Brain microvascular endothelial cell (primary cell): ENCODE measurements around the gene ANKAR.

Source experiments
- DNase-seq: peaks from one replicate; pipeline ENCODE4 v3.0.0-alpha.2; 2020
- H3K27ac ChIP-seq: fragments of 250-450 bp; sonication (Bioruptor Pico); 2 replicates; pipeline ENCODE4 v1.5.1; 2020; ENCODE audit warnings: mild to moderate bottlenecking, moderate library complexity
- H3K27me3 ChIP-seq: fragments of 250-450 bp; sonication (Bioruptor Pico); replicated peaks from 2 replicates; pipeline ENCODE4 v1.5.1; 2020; ENCODE audit warnings: mild to moderate bottlenecking
- H3K36me3 ChIP-seq: fragments of 250-450 bp; sonication (Bioruptor Pico); replicated peaks from 2 replicates; pipeline ENCODE4 v1.5.1; 2020; ENCODE audit warnings: mild to moderate bottlenecking
- H3K4me3 ChIP-seq: 2 replicates; pipeline ENCODE4 v1.5.1; 2011; ENCODE audit warnings: low read depth, mild to moderate bottlenecking, control low read depth, low read length, moderate library complexity
- in situ Hi-C: cut with HindIII; loops from 2 replicates; pipeline ENCODE4 v1.10.0; 2017; ENCODE audit warnings: low sequenced_read_pairs, low pct_ligation_motif_present
- TF ChIP-seq, protein P1 (sequence below): IDR thresholded peaks from 2 replicates; pipeline ENCODE4 v1.5.1; 2011; ENCODE audit warnings: low read depth, mild to moderate bottlenecking, moderate library complexity, low read length, control low read depth, inconsistent platforms; ENCODE audit errors: missing control alignments

Gene ANKAR

GRCh38 chr2:189631849-189632248, 42.6 kb upstream of the ANKAR start:
- H3K27ac ChIP-seq = no peak overlapping the region
- H3K36me3 ChIP-seq = no peaks in the 10 kb centered on the region
- in situ Hi-C loops = loop anchor here (25.0 kb wide), 1 partner anchor 170 kb away; no protein-coding TSS in a partner anchor
- H3K4me3 ChIP-seq = no peak overlapping the region
- H3K27me3 ChIP-seq = no peaks in the 10 kb centered on the region
- TF ChIP-seq, protein P1, sequence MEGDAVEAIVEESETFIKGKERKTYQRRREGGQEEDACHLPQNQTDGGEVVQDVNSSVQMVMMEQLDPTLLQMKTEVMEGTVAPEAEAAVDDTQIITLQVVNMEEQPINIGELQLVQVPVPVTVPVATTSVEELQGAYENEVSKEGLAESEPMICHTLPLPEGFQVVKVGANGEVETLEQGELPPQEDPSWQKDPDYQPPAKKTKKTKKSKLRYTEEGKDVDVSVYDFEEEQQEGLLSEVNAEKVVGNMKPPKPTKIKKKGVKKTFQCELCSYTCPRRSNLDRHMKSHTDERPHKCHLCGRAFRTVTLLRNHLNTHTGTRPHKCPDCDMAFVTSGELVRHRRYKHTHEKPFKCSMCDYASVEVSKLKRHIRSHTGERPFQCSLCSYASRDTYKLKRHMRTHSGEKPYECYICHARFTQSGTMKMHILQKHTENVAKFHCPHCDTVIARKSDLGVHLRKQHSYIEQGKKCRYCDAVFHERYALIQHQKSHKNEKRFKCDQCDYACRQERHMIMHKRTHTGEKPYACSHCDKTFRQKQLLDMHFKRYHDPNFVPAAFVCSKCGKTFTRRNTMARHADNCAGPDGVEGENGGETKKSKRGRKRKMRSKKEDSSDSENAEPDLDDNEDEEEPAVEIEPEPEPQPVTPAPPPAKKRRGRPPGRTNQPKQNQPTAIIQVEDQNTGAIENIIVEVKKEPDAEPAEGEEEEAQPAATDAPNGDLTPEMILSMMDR = no peak
- no peak for DNase-seq

GRCh38 chr2:189633392-189633811, 41.1 kb upstream of the ANKAR start:
- in situ Hi-C loops = loop anchor here (25.0 kb wide), 1 partner anchor 171 kb away; no protein-coding TSS in a partner anchor
- H3K27me3 ChIP-seq = no peaks in the 10 kb centered on the region
- no peaks in the 10 kb centered on the region for H3K36me3 ChIP-seq
- H3K4me3 ChIP-seq = no peak overlapping the region
- no peak for DNase-seq
- H3K27ac ChIP-seq = no peak overlapping the region
- TF ChIP-seq, protein P1 = peak; percentile 66

DNA sequence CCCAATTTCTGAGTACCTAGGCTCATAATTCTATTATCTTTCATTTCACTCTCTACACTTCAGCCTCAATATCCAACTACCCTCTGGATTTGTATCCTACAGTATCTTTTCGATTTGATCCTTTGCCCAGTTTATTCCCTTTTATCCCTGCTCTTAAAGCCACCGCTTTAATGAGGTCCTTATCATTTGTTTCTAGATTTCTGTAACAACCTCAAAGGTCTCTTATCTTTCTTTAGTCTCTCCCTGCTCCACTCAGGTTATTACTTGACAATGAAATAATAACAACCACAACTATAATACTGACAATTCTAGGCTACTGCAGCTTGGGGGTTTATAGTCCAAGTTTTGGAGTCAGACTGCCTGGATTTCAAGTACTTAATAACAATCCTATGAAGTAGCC, 39.1 kb upstream of the ANKAR start:
- no peaks in the 10 kb centered on the region for H3K27me3 ChIP-seq
- in situ Hi-C loops = loop anchor here (25.0 kb wide), 1 partner anchor 173 kb away; no protein-coding TSS in a partner anchor
- TF ChIP-seq, protein P1 = no peak

GRCh38 chr2:189638301-189639006, 36.0 kb upstream of the ANKAR start:
- DNase-seq = no peak
- no peak overlapping the region for H3K4me3 ChIP-seq
- H3K27me3 ChIP-seq = no peaks in the 10 kb centered on the region
- TF ChIP-seq, protein P1 = no peak
- H3K27ac ChIP-seq = no peak overlapping the region
- no peaks in the 10 kb centered on the region for H3K36me3 ChIP-seq
- in situ Hi-C loops = loop anchor here (25.0 kb wide), 1 partner anchor 176 kb away; no protein-coding TSS in a partner anchor

More for the DNA sequence above, 39.1 kb upstream of the ANKAR start:
- no peak overlapping the region for H3K27ac ChIP-seq
- H3K36me3 ChIP-seq = no peaks in the 10 kb centered on the region
- no peak for DNase-seq
- no peak overlapping the region for H3K4me3 ChIP-seq

DNA sequence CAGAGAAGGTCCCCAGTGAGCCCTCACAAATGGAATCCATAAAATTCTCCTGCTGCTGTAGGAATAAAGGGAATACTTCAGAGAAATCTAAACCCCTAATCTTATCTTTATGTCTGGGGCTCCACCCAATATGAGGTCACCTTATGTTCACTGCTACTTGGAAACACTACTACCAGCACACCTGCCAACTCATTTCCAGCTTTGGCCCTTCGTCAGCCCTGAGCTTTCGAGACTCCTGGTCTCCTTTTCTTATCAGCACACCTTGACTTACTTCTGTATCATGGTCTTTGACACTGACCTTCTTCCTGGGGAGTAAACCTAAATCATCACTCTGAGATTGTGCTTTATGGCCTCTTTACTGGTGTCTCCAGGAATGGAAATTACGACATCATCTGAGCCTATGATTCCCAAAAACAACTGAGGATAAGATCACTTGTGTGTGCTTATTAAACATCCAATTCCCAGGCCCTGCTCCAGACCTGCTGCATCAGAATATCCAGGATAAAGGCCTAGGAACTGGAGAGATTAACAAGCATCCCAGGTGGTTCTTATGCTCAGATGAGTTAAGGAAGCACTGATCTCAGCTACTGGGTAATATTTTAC, 35.4 kb upstream of the ANKAR start:
- TF ChIP-seq, protein P1 = no peak
- H3K27ac ChIP-seq = no peak overlapping the region
- in situ Hi-C loops = loop anchor here (25.0 kb wide), 1 partner anchor 177 kb away; no protein-coding TSS in a partner anchor
- DNase-seq = no peak
- H3K36me3 ChIP-seq = no peaks in the 10 kb centered on the region
- H3K4me3 ChIP-seq = no peak overlapping the region
- no peaks in the 10 kb centered on the region for H3K27me3 ChIP-seq
